Neutrophil (primary cell): ENCODE results near the gene TAGLN.

Source experiments
- H3K27ac ChIP-seq: fragments of 200-600 bp; sonication (generic); 2 replicates; pipeline ENCODE4 v1.5.1; 2016; ENCODE audit warnings: mild to moderate bottlenecking, moderate library complexity
- H3K27me3 ChIP-seq: fragments of 200-600 bp; sonication (generic); 2 replicates; pipeline ENCODE4 v1.6.0; 2016; ENCODE audit warnings: mild to moderate bottlenecking
- H3K36me3 ChIP-seq: fragments of 200-600 bp; sonication (generic); 2 replicates; pipeline ENCODE4 v1.5.1; 2017
- H3K4me1 ChIP-seq, 2 experiments: fragments of 200-600 bp in 1 of 2; sonication (generic) in 1 of 2; 1 replicate in 1 of 2; 2 replicates in 1 of 2; pipeline versions ENCODE4 v1.5.1 to v1.6.1; 2013 to 2016; ENCODE audit warnings: low read depth in 1 of 2, low read length in 1 of 2, mild to moderate bottlenecking in 1 of 2, moderate library complexity in 1 of 2; ENCODE audit not compliant: control insufficient read depth in 1 of 2, insufficient read depth in 1 of 2
- H3K4me3 ChIP-seq, 2 experiments: fragments of 200-600 bp in 1 of 2; sonication (generic) in 1 of 2; 1 replicate in 1 of 2; 2 replicates in 1 of 2; pipeline ENCODE4 v1.5.1; 2013 to 2016; ENCODE audit warnings: low read depth in 1 of 2, low read length in 1 of 2, mild to moderate bottlenecking in 1 of 2, moderate library complexity in 1 of 2
- H3K9me3 ChIP-seq: fragments of 200-600 bp; sonication (generic); 2 replicates; pipeline ENCODE4 v1.5.1; 2016
- CTCF ChIP-seq: fragments of 200-600 bp; sonication (generic); IDR thresholded peaks from 2 replicates; pipeline ENCODE4 v1.5.1; 2016; ENCODE audit warnings: antibody characterized with exemption

The TAGLN gene

GRCh38 chr11:117160826-117161225 lies 38.3 kb upstream of the TAGLN start:
- Histone ChIP-seq H3K27me3 (no peaks in the 10 kb centered on the region), H3K27ac (no peak overlapping the region), H3K36me3 (peaks cover 75% of the 10 kb centered on the region), H3K9me3 (no peaks in the 10 kb centered on the region), H3K4me3 (no peak overlapping the region), H3K4me1 (no peaks in the 10 kb centered on the region)
- TF ChIP-seq CTCF = no peak

- Histone ChIP-seq H3K9me3 (no peaks in the 10 kb centered on the region), H3K4me1 (no peaks in the 10 kb centered on the region), H3K36me3 (peaks cover 98% of the 10 kb centered on the region), H3K4me3 (no peak overlapping the region), H3K27ac (no peak overlapping the region), H3K27me3 (no peaks in the 10 kb centered on the region)
- TF ChIP-seq CTCF = no peak
Measured at GRCh38 chr11:117166491-117166890, 32.7 kb upstream of the TAGLN start.

- no peak for TF ChIP-seq CTCF
- Histone ChIP-seq H3K4me3 (no peak overlapping the region), H3K36me3 (peaks cover 70% of the 10 kb centered on the region)
Measured at GRCh38 chr11:117169736-117170135, 29.4 kb upstream of the TAGLN start.

GRCh38 chr11:117170210-117170609 lies 29.0 kb upstream of the TAGLN start:
- Histone ChIP-seq H3K36me3 (peaks cover 65% of the 10 kb centered on the region), H3K4me1 (no peaks in the 10 kb centered on the region)
- TF ChIP-seq CTCF = no peak

More at GRCh38 chr11:117169736-117170135, 29.4 kb upstream of the TAGLN start:
- Histone ChIP-seq H3K27me3 (no peaks in the 10 kb centered on the region), H3K9me3 (no peaks in the 10 kb centered on the region), H3K4me1 (no peaks in the 10 kb centered on the region), H3K27ac (no peak overlapping the region)

GRCh38 chr11:117171007-117171403 lies 28.2 kb upstream of the TAGLN start:
- Histone ChIP-seq H3K27me3 (no peaks in the 10 kb centered on the region), H3K36me3 (peaks cover 59% of the 10 kb centered on the region)
- TF ChIP-seq CTCF = no peak

More at GRCh38 chr11:117170210-117170609, 29.0 kb upstream of the TAGLN start:
- no peak overlapping the region for H3K4me3 ChIP-seq
- no peak overlapping the region for H3K27ac ChIP-seq
- no peaks in the 10 kb centered on the region for H3K9me3 ChIP-seq
- no peaks in the 10 kb centered on the region for H3K27me3 ChIP-seq

More at GRCh38 chr11:117171007-117171403, 28.2 kb upstream of the TAGLN start:
- H3K4me3 ChIP-seq = no peak overlapping the region
- H3K4me1 ChIP-seq = no peaks in the 10 kb centered on the region
- H3K27ac ChIP-seq = no peak overlapping the region
- H3K9me3 ChIP-seq = no peaks in the 10 kb centered on the region
